CD4-positive, alpha-beta T cell (primary cell): ENCODE measurements around the gene FGF5. TPM values are rescaled to one million over a fixed set of nuclear protein-coding genes. Genes with fewer than 3 reads are reported as not detected.

Experiments used
- ATAC-seq: fragments of 200-7000 bp; cut with Tn5 transposase; one replicate; pipeline ENCODE4 v1.10.0; 2022; ENCODE audit warnings: mild to moderate bottlenecking; ENCODE audit not compliant: poor library complexity
- CTCF ChIA-PET: fragments of 350-600 bp; sonication (Branson Sonifier 250); formaldehyde crosslinking; loops from one replicate; lab custom pipeline; 2021; ENCODE audit warnings: antibody characterized with exemption, inconsistent platforms; lab: Charles Lee
- POLR2A ChIA-PET: fragments of 350-600 bp; sonication (Branson Sonifier 250); formaldehyde crosslinking; loops from one replicate; lab custom pipeline; 2021; ENCODE audit warnings: antibody characterized with exemption, inconsistent platforms; lab: Charles Lee
- DNase-seq, 14 experiments: peaks; one replicate each; pipeline ENCODE4 v3.0.0-alpha.2; 2013 to 2020; ENCODE audit warnings: mixed read lengths in 2 of 14
- H3K27ac ChIP-seq, 2 donors: one replicate each; pipeline versions ENCODE4 v1.5.1 to v1.7.0; 2013; ENCODE audit warnings: low read length in 2 of 2, low read depth in 1 of 2, mild to moderate bottlenecking in 1 of 2
- H3K27me3 ChIP-seq, 2 experiments: 1 replicate in 1 of 2; 2 replicates in 1 of 2; pipeline versions ENCODE4 v1.6.1 to v1.7.0; 2013; ENCODE audit warnings: low read length in 2 of 2, control low read depth in 1 of 2, mild to moderate bottlenecking in 1 of 2, moderate library complexity in 1 of 2; ENCODE audit not compliant: insufficient read depth in 2 of 2, control insufficient read depth in 1 of 2
- H3K36me3 ChIP-seq: one replicate; pipeline ENCODE4 v1.6.1; 2013; ENCODE audit warnings: low read length, control low read depth; ENCODE audit not compliant: insufficient read depth
- H3K4me1 ChIP-seq: one replicate; pipeline ENCODE4 v1.6.1; 2013; ENCODE audit warnings: low read length, control low read depth; ENCODE audit not compliant: insufficient read depth
- H3K4me3 ChIP-seq: one replicate; pipeline ENCODE4 v1.5.1; 2013; ENCODE audit warnings: mild to moderate bottlenecking, low read length, moderate library complexity
- H3K9me3 ChIP-seq, 2 experiments: 1 replicate in 1 of 2; 2 replicates in 1 of 2; pipeline versions ENCODE4 v1.6.1 to v1.7.0; 2013; ENCODE audit warnings: low read length in 2 of 2, mild to moderate bottlenecking in 2 of 2, control low read depth in 1 of 2, moderate library complexity in 1 of 2; ENCODE audit not compliant: control insufficient read depth in 1 of 2, insufficient read depth in 1 of 2
- H3K27ac Mint-ChIP-seq: one replicate; pipeline ENCODE4 v1.8.0; 2020; ENCODE audit warnings: mixed read lengths
- H3K27me3 Mint-ChIP-seq: one replicate; pipeline ENCODE4 v1.8.0; 2021; ENCODE audit warnings: mixed read lengths
- H3K36me3 Mint-ChIP-seq: one replicate; pipeline ENCODE4 v1.8.0; 2021; ENCODE audit warnings: low read depth, mixed read lengths
- H3K4me1 Mint-ChIP-seq: one replicate; pipeline ENCODE4 v1.8.0; 2021; ENCODE audit warnings: low read depth, mixed read lengths
- H3K4me3 Mint-ChIP-seq: one replicate; pipeline ENCODE4 v1.8.0; 2020; ENCODE audit warnings: mild to moderate bottlenecking, mixed read lengths
- H3K9me3 Mint-ChIP-seq: one replicate; pipeline ENCODE4 v1.8.0; 2020; ENCODE audit warnings: mixed read lengths
- CTCF ChIP-seq: fragments of 200-600 bp; IDR thresholded peaks from one replicate; pipeline ENCODE4 v1.8.0; 2022; ENCODE audit warnings: antibody characterized with exemption, mild to moderate bottlenecking
- intact Hi-C, 2 experiments: fragments of 100-400 bp; cut with DNase I in 1 of 2; cut with micrococcal nuclease in 1 of 2; formaldehyde crosslinking; loops; one replicate each; pipeline versions ENCODE4 v1.15.1 to v1.9.0; 2023 to 2025; cut with DNase I, micrococcal nuclease
- total RNA-seq, 174 experiments: library from RNA in 2 of 174; stranded (reverse) in 2 of 174; gene quantifications; one replicate each; pipeline ENCODE4 v1.2.3 and lab custom pipeline; 2021 to 2026

FGF5 gene
- total RNA-seq, 2 experiments from 2014 or later: 0.05 to 0.06 TPM

- Mint-ChIP-seq H3K36me3 (no peaks in the 10 kb centered on the region), H3K27me3 (peaks cover 29% of the 10 kb centered on the region), H3K27ac (no peak overlapping the region), H3K4me3 (no peak overlapping the region), H3K4me1 (no peaks in the 10 kb centered on the region), H3K9me3 (no peaks in the 10 kb centered on the region)
- DNase-seq (no peak), ATAC-seq (no peak)
- intact Hi-C loops: no loop called here
- Histone ChIP-seq H3K27me3 (peaks cover 3 to 17% of the 10 kb centered on the region in 2 experiments), H3K36me3 (no peaks in the 10 kb centered on the region), H3K27ac (no peak overlapping the region), H3K4me1 (no peaks in the 10 kb centered on the region), H3K9me3 (no peaks in the 10 kb centered on the region), H3K4me3 (no peak overlapping the region)
- CTCF ChIA-PET: no interaction called here
- TF ChIP-seq CTCF: no peak
- POLR2A ChIA-PET: no interaction called here
These were observed 35.3 kb upstream of the FGF5 start for GRCh38 chr4:80231180-80231579.

GRCh38 chr4:80232707-80233370 is 33.6 kb upstream of the FGF5 start:
- no peak overlapping the region for H3K4me3 Mint-ChIP-seq
- no peak overlapping the region for H3K4me3 ChIP-seq
- CTCF ChIA-PET: no interaction called here

GRCh38 chr4:80233390-80233789 is 33.1 kb upstream of the FGF5 start:
- DNase-seq (no peak), ATAC-seq (no peak)
- Mint-ChIP-seq H3K27ac (no peak overlapping the region), H3K4me3 (no peak overlapping the region), H3K9me3 (no peaks in the 10 kb centered on the region), H3K27me3 (peaks cover 32% of the 10 kb centered on the region), H3K4me1 (no peaks in the 10 kb centered on the region), H3K36me3 (no peaks in the 10 kb centered on the region)
- intact Hi-C loops: no loop called here
- Histone ChIP-seq H3K9me3 (no peaks in the 10 kb centered on the region), H3K4me1 (no peaks in the 10 kb centered on the region), H3K36me3 (no peaks in the 10 kb centered on the region), H3K4me3 (no peak overlapping the region), H3K27me3 (peaks cover 9 to 15% of the 10 kb centered on the region in 2 experiments), H3K27ac (no peak overlapping the region)
- no peak for TF ChIP-seq CTCF
- ChIA-PET POLR2A (no interaction called here), CTCF (no interaction called here)

More at GRCh38 chr4:80232707-80233370, 33.6 kb upstream of the FGF5 start:
- H3K27ac Mint-ChIP-seq: no peak overlapping the region
- Histone ChIP-seq H3K27me3 (peaks cover 9 to 17% of the 10 kb centered on the region in 2 experiments), H3K4me1 (no peaks in the 10 kb centered on the region), H3K9me3 (no peaks in the 10 kb centered on the region), H3K27ac (no peak overlapping the region), H3K36me3 (no peaks in the 10 kb centered on the region)
- no peak for TF ChIP-seq CTCF
- peaks cover 34% of the 10 kb centered on the region for H3K27me3 Mint-ChIP-seq
- H3K4me1 Mint-ChIP-seq: no peaks in the 10 kb centered on the region
- ATAC-seq (no peak), DNase-seq (no peak)
- no peaks in the 10 kb centered on the region for H3K9me3 Mint-ChIP-seq
- intact Hi-C loops: no loop called here
- no peaks in the 10 kb centered on the region for H3K36me3 Mint-ChIP-seq
- POLR2A ChIA-PET: no interaction called here
